A673 (cell line): Measurements from ENCODE around the gene NFKBIL1. TPM values are rescaled to one million over a fixed set of nuclear protein-coding genes. Genes with fewer than 3 reads are reported as not detected.
"Not testable (repeated sequence)": the region's sequence is repeated elsewhere in the genome, so short reads cannot be mapped to it uniquely, and the experiment has no call there.

ENCODE experiments used
- Bru-seq: library from RNA; stranded (reverse); fragments of 400-500 nt; gene quantifications from one replicate; lab custom pipeline; 2021; lab: Mats Ljungman, UMichigan
- BruChase-seq, 2 experiments: library from RNA; stranded (reverse); fragments of 400-500 nt; gene quantifications; one replicate each; lab custom pipeline; 2021; lab: Mats Ljungman, UMichigan
- BruUV-seq: library from RNA; stranded (reverse); fragments of 400-500 nt; replicated peaks from 2 replicates; lab custom pipeline; 2021; lab: Mats Ljungman, UMichigan
- CTCF ChIA-PET: fragments of 300-600 bp; sonication (Branson Sonifier 250); formaldehyde crosslinking; loops from one replicate; lab custom pipeline; 2022; ENCODE audit warnings: antibody characterized with exemption; lab: Charles Lee
- POLR2A ChIA-PET: fragments of 300-600 bp; sonication (Branson Sonifier 250); formaldehyde crosslinking; loops from one replicate; lab custom pipeline; 2022; ENCODE audit warnings: antibody characterized with exemption; ENCODE audit not compliant: low non-redundant PET; lab: Charles Lee
- DNase-seq: peaks from one replicate; pipeline ENCODE4 v3.0.0-alpha.2; 2015; ENCODE audit warnings: low spot score
- H3K27ac ChIP-seq: fragments of 200-600 bp; sonication (generic); 2 replicates; pipeline ENCODE4 v1.5.1; 2016; ENCODE audit warnings: mixed run types, low read depth, mild to moderate bottlenecking, mixed read lengths, antibody characterized with exemption, low read length; ENCODE audit not compliant: poor library complexity, severe bottlenecking
- H3K27me3 ChIP-seq: fragments of 200-600 bp; sonication (generic); replicated peaks from 2 replicates; pipeline ENCODE4 v1.6.1; 2017; ENCODE audit warnings: mixed run types, low read depth, mild to moderate bottlenecking, mixed read lengths, antibody characterized with exemption, low read length; ENCODE audit not compliant: insufficient read depth, poor library complexity
- H3K36me3 ChIP-seq: fragments of 200-600 bp; sonication (generic); 2 replicates; pipeline ENCODE4 v1.6.1; 2016; ENCODE audit warnings: mixed run types, mild to moderate bottlenecking, mixed read lengths, antibody characterized with exemption, low read length; ENCODE audit not compliant: insufficient read depth, poor library complexity, severe bottlenecking
- H3K4me1 ChIP-seq: fragments of 200-600 bp; sonication (generic); 2 replicates; pipeline ENCODE4 v1.6.1; 2017; ENCODE audit warnings: mixed run types, mild to moderate bottlenecking, mixed read lengths, antibody characterized with exemption, low read length; ENCODE audit not compliant: insufficient read depth, poor library complexity, severe bottlenecking
- H3K4me3 ChIP-seq: fragments of 200-600 bp; sonication (generic); 2 replicates; pipeline ENCODE4 v1.5.1; 2016; ENCODE audit warnings: low read depth, mixed run types, mild to moderate bottlenecking, mixed read lengths, low read length; ENCODE audit not compliant: poor library complexity, severe bottlenecking
- H3K9me3 ChIP-seq: fragments of 200-600 bp; sonication (generic); 2 replicates; pipeline ENCODE4 v1.6.1; 2016; ENCODE audit warnings: mixed run types, low read depth, mild to moderate bottlenecking, mixed read lengths, antibody characterized with exemption, low read length; ENCODE audit not compliant: poor library complexity, severe bottlenecking
- CTCF ChIP-seq: fragments of 300-800, 200-600 bp; sonication (generic); conservative IDR thresholded peaks from 2 replicates; pipeline ENCODE4 v1.5.1; 2017; ENCODE audit warnings: low read depth, mild to moderate bottlenecking, antibody characterized with exemption, low read length, moderate library complexity, mixed read lengths
- EZH2 ChIP-seq: fragments of 200-600 bp; sonication (generic); IDR thresholded peaks from 2 replicates; pipeline ENCODE4 v1.6.1; 2017; ENCODE audit warnings: borderline replicate concordance, low read depth, mild to moderate bottlenecking, mixed read lengths, antibody characterized with exemption, low read length; ENCODE audit not compliant: poor library complexity, severe bottlenecking
- intact Hi-C: fragments of 100-400 bp; cut with micrococcal nuclease; formaldehyde crosslinking; loops from one replicate; pipeline ENCODE4 v1.10.0; 2022; ENCODE audit not compliant: unreplicated experiment
- long read RNA-seq: library from polyadenylated mRNA; stranded (forward); transcript quantifications from one replicate; pipeline ENCODE4 v2.0.0, GENCODE V29; 2022
- total RNA-seq: library from RNA; stranded (reverse); gene quantifications from 2 replicates; pipeline ENCODE4 v1.2.3, GENCODE V29; 2021

The NFKBIL1 gene
- total RNA-seq (15.7 and 17.2 TPM in 2 replicates), Bru-seq, nascent RNA (percentile 66 among the genes with signal in this experiment), BruChase-seq, experiment 1, labeled RNA remaining after a 2-hour chase (percentile 60 among the genes with signal in this experiment), BruChase-seq, experiment 2, labeled RNA remaining after a 6-hour chase (percentile 66 among the genes with signal in this experiment)
- long read RNA-seq, transcript NFKBIL1-203 (4 exons, 1,478 nt), result major isoform, 9 of 14 reads
- long read RNA-seq, partial matches to known transcripts, result 0 of 14 reads
- long read RNA-seq, other reads (novel, unspliced or antisense), result 1 of 14 reads

- POLR2A ChIA-PET, result interaction anchor here (0.5 to 0.6 kb wide), 4 partner anchors 19 to 353 kb away, joined by 3 to 15 read pairs (median 10); no protein-coding TSS in a partner anchor
- peak within 1 kb of the TSS; percentile 71 for H3K27ac ChIP-seq
These were observed at the start of gene NFKBIL1 for GRCh38 chr6:31546958-31547726. Gene NFKBIL1 (plus strand): TSS chr6:31547608. CDS start chr6:31547695, 87 bp downstream.

GRCh38 chr6:31498748-31499147 lies 48.7 kb upstream of the NFKBIL1 start:
- intact Hi-C loops, result loop anchor here (5.0 kb wide), 1 partner anchor 44 kb away; the partner anchor contains the start of gene DDX39B
- Histone ChIP-seq H3K27ac (no peak overlapping the region), H3K27me3 (no peaks in the 10 kb centered on the region), H3K9me3 (no peaks in the 10 kb centered on the region), H3K36me3 (no peaks in the 10 kb centered on the region), H3K4me3 (peak overlapping the region; percentile 17), H3K4me1 (peaks cover 7% of the 10 kb centered on the region)
- POLR2A ChIA-PET, result interaction anchor here (0.6 kb wide), 1 partner anchor 474 kb away, joined by 9 read pairs; a partner anchor contains a TSS
- CTCF ChIA-PET, result no interaction called here
- no peak for TF ChIP-seq EZH2
- no peak for TF ChIP-seq CTCF
- peak; percentile 16 for DNase-seq
- no TSS peak for BruUV-seq

More at GRCh38 chr6:31546958-31547726, at the start of gene NFKBIL1:
- TF ChIP-seq CTCF (no peak), EZH2 (no peak)
- CTCF ChIA-PET, result interaction anchor here (0.5 to 3.9 kb wide), 7 partner anchors 49 to 550 kb away, joined by 3 to 31 read pairs (median 7); no protein-coding TSS in a partner anchor
- peak; percentile 99 for DNase-seq
- Histone ChIP-seq H3K9me3 (no peaks in the 10 kb centered on the region), H3K27me3 (no peaks in the 10 kb centered on the region), H3K4me1 (peaks cover 11% of the 10 kb centered on the region), H3K36me3 (peaks cover 4% of the 10 kb centered on the region), H3K4me3 (peak within 1 kb of the TSS; percentile 47)
- intact Hi-C loops, result loop anchor here (1.0 to 10.0 kb wide), 4 partner anchors 51 to 348 kb away; partner anchors contain the start of genes APOM, BAG6, CLIC1 and EHMT2
- BruUV-seq, result no TSS peak

- BruUV-seq, H3K9me3 ChIP-seq, H3K27me3 ChIP-seq, POLR2A ChIA-PET, H3K36me3 ChIP-seq, H3K27ac ChIP-seq, H3K4me3 ChIP-seq, CTCF ChIA-PET, H3K4me1 ChIP-seq, DNase-seq: not testable (repeated sequence)
- intact Hi-C loops, result loop anchor here (5.0 kb wide), 1 partner anchor 43 kb away; the partner anchor contains the start of gene DDX39B
These were observed 47.8 kb upstream of the NFKBIL1 start for GRCh38 chr6:31499648-31500047.
